HG03439 (cell line): ENCODE measurements around the gene ZNF831.

Experiments used
- ATAC-seq: cut with Tn5 transposase; IDR thresholded peaks from one replicate; pipeline ENCODE4 v1.9.1; 2021; ENCODE audit warnings: mild to moderate bottlenecking, moderate library complexity; ENCODE audit not compliant: unreplicated experiment

ZNF831 gene

GRCh38 chr20:59157064-59157463 lies 6.6 kb upstream of the ZNF831 start:
- no peak for ATAC-seq

DNA sequence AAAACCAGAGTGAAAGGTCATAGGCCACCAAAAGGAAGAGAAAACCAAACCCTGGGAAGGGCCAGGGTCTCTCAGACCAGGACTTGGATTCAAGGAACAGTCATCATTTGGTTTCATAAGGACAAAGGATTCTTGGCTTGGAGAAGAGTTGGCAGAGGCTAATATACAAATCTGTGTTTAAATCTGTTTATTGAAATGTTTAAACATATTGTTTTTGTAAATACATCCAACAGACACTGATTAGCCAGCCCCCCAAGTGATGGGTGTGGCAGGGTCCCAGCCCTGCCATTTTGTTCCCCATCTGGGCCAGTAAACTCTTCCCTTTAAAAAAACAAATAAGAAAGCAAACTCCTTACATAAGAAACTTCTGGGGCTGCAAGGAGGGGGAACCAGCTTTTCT lies 6.1 kb upstream of the ZNF831 start:
- ATAC-seq = no peak

DNA sequence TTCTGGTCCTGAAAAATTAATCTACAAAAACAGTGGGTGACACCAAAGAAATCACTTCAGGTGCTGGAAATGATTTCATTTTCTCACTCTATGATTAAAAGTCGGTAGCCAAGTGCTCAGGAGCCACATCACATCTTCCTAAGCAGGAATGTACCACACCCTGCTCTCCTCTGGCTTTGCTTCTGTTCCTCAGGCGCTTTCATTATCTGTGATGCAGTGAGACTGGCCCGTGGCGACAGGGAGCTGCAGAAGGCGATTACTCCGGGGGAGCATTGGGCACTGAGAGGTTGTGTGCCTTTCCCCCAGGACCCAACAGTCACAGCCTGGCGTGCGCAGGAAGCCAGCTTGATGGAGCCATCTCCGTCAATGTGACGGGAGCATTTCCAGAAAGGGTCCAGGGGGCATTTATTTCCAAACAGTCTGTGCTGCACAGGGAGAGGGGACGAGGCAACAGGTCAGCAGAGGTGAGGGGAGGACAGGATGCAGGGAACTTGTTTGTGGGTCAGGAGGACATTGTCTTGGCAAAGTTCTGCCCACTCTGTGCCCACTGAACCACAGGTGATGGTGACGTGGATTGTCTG lies 5.6 kb upstream of the ZNF831 start:
- no peak for ATAC-seq

GRCh38 chr20:59158673-59159072 lies 4.9 kb upstream of the ZNF831 start:
- no peak for ATAC-seq

GRCh38 chr20:59159091-59159490 lies 4.5 kb upstream of the ZNF831 start:
- no peak for ATAC-seq

DNA sequence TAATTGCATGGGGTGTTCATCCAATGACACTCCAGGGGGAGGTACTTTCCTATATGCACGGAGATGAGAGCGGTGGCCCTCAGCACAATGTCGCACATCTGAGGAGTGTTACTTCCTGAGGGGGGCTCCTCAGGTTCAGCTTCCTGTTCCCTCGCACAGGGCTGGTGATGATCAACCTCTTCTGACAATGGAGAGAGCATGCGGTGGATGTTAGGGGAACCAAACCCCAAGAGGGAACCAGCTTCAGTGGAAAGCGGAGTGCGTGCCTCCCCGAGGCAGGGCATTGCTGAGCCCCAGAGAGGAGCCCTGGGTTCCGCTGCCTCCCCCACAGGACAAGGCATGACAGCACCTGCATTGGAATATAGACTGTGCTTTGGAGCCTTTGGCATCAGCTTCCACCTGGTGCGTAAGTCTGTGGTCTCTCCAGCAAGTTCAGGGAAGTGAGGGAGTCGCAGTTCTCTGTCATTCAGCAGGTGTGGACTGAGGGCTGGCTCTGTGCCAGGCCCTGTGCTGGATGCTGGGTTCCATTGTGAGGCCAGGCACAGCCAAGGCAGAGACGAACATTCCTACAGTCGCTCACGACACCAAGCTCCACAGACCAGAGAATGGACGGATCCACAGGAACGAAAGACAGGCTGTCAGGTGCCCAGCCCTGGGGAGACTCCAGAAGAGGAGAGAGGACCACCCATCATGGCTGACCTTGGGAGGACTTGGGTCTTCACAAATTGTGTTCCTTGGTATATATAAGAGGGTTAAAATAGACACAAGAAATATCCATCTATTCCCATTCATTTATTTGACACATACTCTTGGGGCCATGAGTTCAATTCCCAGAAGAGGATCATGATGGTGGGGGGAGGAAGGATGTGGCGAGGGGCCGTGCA lies 3.9 kb upstream of the ZNF831 start:
- no peak for ATAC-seq

DNA sequence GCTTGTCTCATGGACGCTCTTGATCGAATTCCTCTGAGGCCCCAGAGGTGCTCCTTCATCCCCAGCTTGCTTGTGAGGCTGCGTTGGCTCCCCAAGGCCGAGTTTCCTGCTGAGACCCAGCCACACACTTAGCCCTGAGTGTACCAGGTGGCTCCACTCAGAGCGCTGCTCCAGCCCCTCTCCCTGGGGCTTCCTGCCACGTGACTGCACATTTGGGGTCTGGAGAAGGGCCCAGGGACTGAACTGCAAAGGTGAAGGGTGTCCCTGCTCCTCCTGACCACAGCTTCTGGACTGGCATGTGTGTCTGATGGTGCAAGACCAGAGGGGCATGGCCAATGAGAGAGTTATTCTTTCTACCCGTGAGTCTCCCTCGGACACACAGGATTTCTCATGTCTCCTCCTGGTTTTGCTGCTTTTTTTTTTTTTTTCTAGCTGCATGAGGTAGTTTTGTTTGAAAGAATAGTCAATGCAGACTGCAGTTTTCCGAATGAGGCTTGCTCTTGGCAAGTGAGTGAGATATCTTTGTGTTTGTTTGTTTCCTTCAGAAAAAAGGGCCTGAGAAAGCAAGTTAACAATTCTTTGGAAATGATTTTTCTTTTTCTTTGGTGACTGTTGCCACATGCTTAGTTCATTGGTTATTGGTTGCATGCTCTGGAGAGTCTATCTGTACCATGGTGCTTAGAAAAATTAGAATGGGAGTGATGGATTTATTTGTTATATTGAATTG lies 3.1 kb upstream of the ZNF831 start:
- ATAC-seq = no peak

GRCh38 chr20:59161721-59162120 lies 1.9 kb upstream of the ZNF831 start:
- no peak for ATAC-seq

- no peak for ATAC-seq
These were observed 1.2 kb downstream of the ZNF831 start for GRCh38 chr20:59164686-59165391.

- no peak for ATAC-seq
These were observed 1.8 kb downstream of the ZNF831 start for GRCh38 chr20:59165396-59165795.

DNA sequence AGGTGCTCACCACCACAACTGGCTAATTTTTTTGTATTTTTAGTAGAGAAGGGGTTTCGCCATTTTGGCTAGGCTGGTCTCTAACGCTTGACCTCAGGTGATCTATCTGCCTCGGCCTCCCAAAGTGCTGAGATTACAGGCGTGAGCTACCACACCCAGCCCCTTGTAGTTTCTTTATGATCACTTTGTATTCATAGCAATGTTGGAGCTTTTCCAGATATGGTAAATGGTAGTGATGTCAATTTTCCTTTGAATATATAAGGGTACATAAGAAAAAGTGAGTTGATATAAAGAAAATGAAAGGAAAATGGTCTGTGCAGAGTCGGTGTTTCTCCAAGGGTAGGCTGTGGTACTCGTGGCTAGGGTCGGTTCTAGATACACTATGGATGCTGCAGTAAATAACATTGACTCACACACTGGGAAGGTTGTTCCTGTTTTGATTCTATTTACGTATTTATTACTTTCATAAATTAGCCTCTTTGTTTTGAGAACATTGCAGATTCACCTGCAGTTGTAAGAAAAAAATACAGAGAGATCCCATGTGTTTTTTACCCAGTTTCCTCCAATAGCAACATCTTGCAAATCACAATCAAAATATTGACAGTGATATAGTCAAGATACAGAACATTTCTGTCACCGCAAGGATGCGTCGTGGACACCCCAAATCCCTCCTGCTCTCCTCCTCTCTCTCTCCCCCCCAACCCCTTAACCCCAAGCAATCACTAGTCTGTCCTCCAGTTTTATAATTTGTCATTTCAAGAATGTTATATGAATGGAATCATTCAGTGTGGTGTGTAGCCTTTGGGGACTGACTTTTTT lies 2.5 kb downstream of the ZNF831 start:
- ATAC-seq = no peak

DNA sequence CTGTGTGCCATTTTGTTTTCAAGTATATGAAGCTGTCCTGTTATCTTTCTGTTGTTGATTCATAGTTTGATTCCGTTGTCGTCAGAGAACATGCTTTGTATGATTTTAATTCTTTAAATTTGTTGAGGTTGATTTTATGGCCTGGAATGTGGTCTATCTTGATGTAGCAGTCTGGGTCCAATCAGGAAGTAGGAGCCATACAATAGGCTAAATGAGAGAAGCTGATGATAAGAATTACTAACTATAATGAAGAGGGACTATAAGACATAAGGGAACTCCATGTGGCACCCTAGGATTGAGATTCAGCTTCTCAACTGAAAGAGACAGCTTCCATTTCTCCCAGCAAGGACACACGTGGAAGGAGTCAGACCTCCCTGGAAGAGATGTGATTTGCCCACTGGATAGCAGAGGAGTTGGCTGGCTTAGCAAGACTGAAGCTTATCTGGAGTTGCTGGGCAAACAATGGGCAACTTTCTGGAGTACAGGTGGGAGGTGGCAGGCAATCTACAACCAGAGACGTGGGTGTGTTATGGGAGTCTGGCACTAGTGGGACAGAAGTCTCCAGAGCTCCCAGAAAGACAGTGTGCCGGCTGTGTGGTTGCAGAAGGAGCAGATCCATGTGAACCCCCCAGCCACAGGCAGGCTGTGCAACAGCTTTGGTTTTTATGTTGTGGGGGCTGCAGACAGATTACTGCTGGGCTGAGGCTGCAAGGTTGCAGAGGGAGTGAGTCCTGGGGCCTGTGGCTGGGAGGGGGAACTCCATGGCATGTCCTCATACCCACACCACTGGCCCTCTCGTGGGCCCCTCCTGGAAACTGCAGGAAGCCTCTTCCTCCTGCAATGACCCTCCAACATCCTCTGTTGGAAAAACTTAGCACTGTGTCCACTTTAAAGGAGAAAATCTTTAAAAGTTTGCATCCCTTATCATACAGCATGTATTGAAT lies 7.1 kb downstream of the ZNF831 start:
- no peak for ATAC-seq

GRCh38 chr20:59171986-59172385 lies 8.4 kb downstream of the ZNF831 start:
- ATAC-seq = no peak

GRCh38 chr20:59173938-59174491 lies 10.4 kb downstream of the ZNF831 start:
- ATAC-seq = no peak

- no peak for ATAC-seq
These were observed 11.4 kb downstream of the ZNF831 start for GRCh38 chr20:59175002-59175401.

DNA sequence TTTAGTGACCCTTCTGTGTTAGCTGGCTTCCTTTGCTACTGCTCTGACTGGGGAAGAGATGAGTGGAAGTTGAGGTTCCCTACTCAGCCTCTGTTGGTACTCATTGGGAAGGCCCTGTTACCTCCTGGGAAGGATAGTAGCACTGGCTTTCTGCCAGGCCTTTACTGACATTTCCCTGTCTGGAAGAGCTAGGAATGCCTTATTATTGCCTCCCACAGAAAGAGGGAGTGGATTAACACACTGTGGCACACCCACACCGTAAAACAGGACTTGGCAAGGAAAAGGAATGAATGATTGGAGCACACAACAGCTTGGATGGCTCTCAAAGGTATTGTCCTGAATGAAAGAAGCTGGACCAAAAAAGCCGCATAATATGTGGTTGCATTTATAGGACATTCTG lies 12.2 kb downstream of the ZNF831 start:
- no peak for ATAC-seq

DNA sequence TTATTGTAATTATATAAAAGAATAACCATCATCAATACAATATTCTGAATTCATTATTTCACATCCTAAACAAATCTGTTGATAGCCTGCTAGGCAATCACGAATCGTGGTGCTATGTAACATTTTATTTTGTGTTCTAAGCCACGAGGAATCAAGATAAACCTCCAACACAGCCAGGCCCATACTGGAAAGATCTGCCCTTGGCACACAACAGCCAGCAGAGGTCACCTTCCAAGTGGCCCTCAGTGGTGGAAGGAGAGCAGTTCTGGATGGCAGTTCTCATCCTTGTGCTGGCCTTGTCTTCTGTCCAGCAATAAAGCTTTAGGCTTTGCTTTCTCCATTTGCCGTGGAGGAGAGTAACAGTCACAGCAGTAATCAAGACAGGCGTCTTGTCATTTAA lies 13.2 kb downstream of the ZNF831 start:
- no peak for ATAC-seq

- peak; percentile 54 for ATAC-seq
These were observed 13.9 kb downstream of the ZNF831 start for GRCh38 chr20:59177266-59178250.
